Activated CD4-positive, alpha-beta memory T cell treated with anti-CD3 and anti-CD28 coated beads, Interleukin-2, amount 10 ng/mL, durations not matched to agents 7 days and 5 days (primary cell): ENCODE data around the gene SLC24A3. TPM values are rescaled to one million over a fixed set of nuclear protein-coding genes. Genes with fewer than 3 reads are reported as not detected.

Experiments used
- CTCF ChIA-PET: fragments of 350-600 bp; sonication (Branson Sonifier 250); formaldehyde crosslinking; loops from one replicate; lab custom pipeline; 2021; ENCODE audit warnings: antibody characterized with exemption, inconsistent platforms; lab: Charles Lee
- POLR2A ChIA-PET: fragments of 350-600 bp; sonication (Branson Sonifier 250); formaldehyde crosslinking; loops from one replicate; lab custom pipeline; 2021; ENCODE audit warnings: antibody characterized with exemption; lab: Charles Lee
- DNase-seq: peaks from one replicate; pipeline ENCODE4 v3.0.0-alpha.2; 2020
- H3K27ac Mint-ChIP-seq: one replicate; pipeline ENCODE4 v1.8.0; 2021; ENCODE audit warnings: mild to moderate bottlenecking, mixed read lengths
- H3K27me3 Mint-ChIP-seq: one replicate; pipeline ENCODE4 v1.8.0; 2021; ENCODE audit warnings: mixed read lengths
- H3K36me3 Mint-ChIP-seq: one replicate; pipeline ENCODE4 v1.8.0; 2021; ENCODE audit warnings: low read depth, mixed read lengths
- H3K4me1 Mint-ChIP-seq: one replicate; pipeline ENCODE4 v1.8.0; 2021; ENCODE audit warnings: mixed read lengths
- H3K4me3 Mint-ChIP-seq: one replicate; pipeline ENCODE4 v1.8.0; 2021; ENCODE audit warnings: mild to moderate bottlenecking, mixed read lengths
- H3K9me3 Mint-ChIP-seq: one replicate; pipeline ENCODE4 v1.8.0; 2021; ENCODE audit warnings: mixed read lengths
- total RNA-seq, 2 experiments: library from RNA; stranded (reverse); gene quantifications; one replicate each; pipeline ENCODE4 v1.2.3, GENCODE V29; 2021

The SLC24A3 gene
- total RNA-seq, 2 experiments from 2014 or later = not detected

DNA sequence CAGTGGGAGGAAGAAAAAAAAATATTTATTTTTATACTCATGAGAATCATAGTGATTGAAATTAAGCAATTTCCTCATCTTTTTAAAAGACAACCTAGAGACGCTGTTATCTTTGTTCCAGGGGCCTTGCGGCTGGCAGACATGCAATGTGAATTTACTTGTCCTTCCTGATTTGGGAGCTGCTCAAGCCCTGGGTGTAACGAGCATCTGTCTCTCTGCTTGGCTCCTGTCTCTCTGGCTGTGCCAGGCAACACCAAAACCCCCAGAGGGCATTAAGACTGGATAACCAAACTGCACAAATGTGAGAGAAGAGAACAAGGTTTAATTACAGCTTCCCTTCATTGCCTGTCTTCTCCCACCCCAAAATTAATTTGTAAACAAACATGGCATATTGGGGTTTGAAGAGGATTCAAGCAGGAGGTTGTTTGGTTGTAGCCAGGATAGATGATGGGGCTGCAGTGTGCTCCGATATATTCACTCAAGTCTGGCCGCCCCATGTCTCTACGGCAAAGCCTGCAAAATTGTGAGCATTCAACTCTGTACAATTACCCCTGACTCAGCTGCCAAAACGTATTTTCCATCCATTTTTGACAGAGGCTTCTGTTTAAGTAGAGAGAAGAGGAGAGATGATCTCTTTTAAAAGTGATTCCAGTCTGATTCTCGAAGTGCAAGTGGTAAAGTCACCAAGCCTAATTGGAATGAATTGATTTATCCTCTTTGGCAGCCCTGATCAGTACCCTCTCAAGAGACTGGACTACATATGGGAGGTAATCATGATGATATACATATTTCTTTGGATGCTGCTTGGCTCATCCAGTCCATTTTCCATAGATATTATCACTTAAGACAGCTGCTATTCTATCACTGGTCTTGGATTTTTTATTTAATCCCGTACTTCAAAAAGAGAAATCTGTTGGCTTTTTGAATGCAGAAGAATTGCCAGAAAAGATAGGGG lies 170.2 kb downstream of the SLC24A3 start:
- CTCF ChIA-PET = no interaction called here

DNA sequence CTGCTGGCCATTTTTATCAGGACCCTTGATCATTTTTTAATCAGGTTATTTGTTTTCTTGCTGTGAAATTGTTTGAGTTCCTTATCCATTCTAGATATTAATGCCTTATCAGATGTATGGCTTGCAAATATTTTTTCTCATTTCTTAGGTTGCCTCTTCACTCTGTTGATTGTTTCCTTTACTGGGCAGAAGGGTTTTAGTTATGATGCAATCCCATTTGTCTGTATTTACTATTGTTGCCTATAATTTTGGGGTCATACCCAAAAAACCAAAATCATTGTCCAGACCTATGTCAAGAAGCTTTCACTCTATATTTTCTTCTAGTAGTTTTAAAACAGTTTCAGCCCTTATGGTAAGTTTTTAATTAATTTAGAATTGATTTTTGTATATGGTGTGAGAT lies 172.5 kb downstream of the SLC24A3 start:
- DNase-seq = no peak
- H3K27ac Mint-ChIP-seq = no peak overlapping the region
- H3K4me3 Mint-ChIP-seq = no peak overlapping the region
- ChIA-PET CTCF (no interaction called here), POLR2A (no interaction called here)
- H3K27me3 Mint-ChIP-seq = no peaks in the 10 kb centered on the region
- no peaks in the 10 kb centered on the region for H3K36me3 Mint-ChIP-seq
- H3K4me1 Mint-ChIP-seq = no peaks in the 10 kb centered on the region
- no peaks in the 10 kb centered on the region for H3K9me3 Mint-ChIP-seq

More for the DNA sequence above, 170.2 kb downstream of the SLC24A3 start:
- DNase-seq = no peak
- Mint-ChIP-seq H3K4me3 (no peak overlapping the region), H3K27me3 (no peaks in the 10 kb centered on the region), H3K4me1 (no peaks in the 10 kb centered on the region), H3K36me3 (no peaks in the 10 kb centered on the region), H3K27ac (no peak overlapping the region), H3K9me3 (no peaks in the 10 kb centered on the region)
- POLR2A ChIA-PET = no interaction called here

DNA sequence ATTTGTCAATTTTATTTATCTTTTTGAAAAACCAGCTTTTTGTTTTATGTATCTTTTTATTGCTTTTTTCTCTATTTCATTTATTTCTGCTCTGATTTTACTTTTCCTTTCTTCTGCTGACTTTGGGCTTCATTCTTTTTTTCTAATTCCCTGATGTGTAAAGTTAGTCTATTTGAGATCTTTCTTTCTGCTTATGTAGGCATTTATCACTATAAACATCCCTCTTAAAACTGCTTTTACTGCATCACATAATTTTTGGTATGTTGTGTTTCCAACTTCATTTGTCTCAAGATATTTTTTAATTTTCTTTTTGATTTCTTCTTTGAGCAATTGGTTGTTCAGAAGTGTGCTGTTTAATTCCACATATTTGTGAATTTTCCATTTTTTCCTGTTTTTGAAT lies 174.8 kb downstream of the SLC24A3 start:
- ChIA-PET POLR2A (no interaction called here), CTCF (no interaction called here)
- Mint-ChIP-seq H3K27me3 (no peaks in the 10 kb centered on the region), H3K27ac (no peak overlapping the region), H3K9me3 (no peaks in the 10 kb centered on the region), H3K4me1 (no peaks in the 10 kb centered on the region), H3K36me3 (no peaks in the 10 kb centered on the region), H3K4me3 (no peak overlapping the region)
- DNase-seq = no peak

DNA sequence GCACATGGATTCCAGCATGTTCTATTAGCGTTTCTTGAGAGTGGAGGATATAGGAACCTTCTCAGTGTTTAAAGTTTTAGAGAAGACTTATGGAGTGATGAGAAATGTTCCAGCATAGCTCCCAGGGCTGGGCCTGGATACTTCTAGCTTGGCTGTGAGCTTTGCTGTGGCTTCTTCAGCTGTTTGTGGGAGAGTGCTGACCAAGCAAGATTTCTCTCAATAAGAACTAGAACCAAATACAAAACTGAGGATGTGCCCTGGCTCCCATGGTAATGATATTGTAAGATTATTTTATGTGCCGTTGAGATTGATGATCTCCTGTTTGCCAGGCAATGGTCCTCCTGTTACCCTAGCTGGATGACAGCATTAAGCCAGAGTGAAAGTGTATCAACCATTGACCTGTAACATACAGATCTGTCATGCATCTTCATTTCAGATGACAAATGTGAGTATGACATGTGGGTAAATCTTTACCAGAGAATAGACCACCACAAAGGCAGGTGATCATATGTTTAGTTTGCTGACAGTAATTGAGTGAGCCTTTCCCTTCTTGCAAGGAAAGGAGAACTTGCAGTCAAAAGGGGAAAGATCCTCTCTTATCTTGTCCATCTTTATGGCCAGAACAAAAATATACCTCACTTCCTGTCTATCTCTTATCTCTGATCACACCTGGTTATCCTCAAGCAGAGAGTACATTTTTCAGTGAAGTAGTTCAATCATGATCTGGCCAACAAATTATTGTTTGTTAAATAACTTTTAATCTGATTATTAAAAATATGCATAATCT lies 180.1 kb downstream of the SLC24A3 start:
- no peaks in the 10 kb centered on the region for H3K36me3 Mint-ChIP-seq
- DNase-seq = no peak
- no peaks in the 10 kb centered on the region for H3K27me3 Mint-ChIP-seq
- H3K4me3 Mint-ChIP-seq = no peak overlapping the region
- CTCF ChIA-PET = no interaction called here
- peaks cover 3% of the 10 kb centered on the region for H3K9me3 Mint-ChIP-seq
- POLR2A ChIA-PET = no interaction called here
- H3K4me1 Mint-ChIP-seq = no peaks in the 10 kb centered on the region
- H3K27ac Mint-ChIP-seq = no peak overlapping the region

DNA sequence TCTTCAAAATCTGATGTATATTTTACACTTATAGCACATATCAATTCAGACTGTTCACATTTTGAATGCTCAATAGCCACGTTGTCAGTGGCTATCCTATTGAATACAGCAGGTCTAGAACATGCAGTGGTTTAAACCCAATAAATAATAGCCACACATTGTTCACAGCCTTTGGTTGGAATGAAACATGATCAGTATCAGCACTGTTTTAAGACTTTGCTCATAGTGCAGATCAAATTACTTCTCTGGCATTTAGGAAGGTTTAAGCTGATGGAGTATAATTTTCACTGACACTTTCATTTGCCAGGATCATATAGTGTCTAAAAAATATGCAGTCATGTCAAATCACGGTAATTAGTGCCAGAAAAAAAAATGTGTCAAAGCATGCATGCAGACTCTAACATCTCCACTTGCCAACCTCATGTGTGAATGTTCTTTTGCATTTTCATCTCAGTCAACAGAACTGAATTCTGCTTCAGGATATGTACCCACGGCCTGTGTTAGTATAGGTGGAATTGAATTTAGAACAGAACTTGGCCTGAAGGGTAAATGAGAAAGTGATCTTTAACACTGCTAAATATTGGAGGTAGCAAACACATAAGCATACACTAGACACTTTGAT lies 184.1 kb downstream of the SLC24A3 start:
- no peak overlapping the region for H3K4me3 Mint-ChIP-seq
- CTCF ChIA-PET = no interaction called here
- H3K27me3 Mint-ChIP-seq = no peaks in the 10 kb centered on the region
- H3K36me3 Mint-ChIP-seq = no peaks in the 10 kb centered on the region
- no peak for DNase-seq
- peaks cover 19% of the 10 kb centered on the region for H3K9me3 Mint-ChIP-seq
- H3K27ac Mint-ChIP-seq = no peak overlapping the region
- H3K4me1 Mint-ChIP-seq = no peaks in the 10 kb centered on the region
- POLR2A ChIA-PET = no interaction called here

DNA sequence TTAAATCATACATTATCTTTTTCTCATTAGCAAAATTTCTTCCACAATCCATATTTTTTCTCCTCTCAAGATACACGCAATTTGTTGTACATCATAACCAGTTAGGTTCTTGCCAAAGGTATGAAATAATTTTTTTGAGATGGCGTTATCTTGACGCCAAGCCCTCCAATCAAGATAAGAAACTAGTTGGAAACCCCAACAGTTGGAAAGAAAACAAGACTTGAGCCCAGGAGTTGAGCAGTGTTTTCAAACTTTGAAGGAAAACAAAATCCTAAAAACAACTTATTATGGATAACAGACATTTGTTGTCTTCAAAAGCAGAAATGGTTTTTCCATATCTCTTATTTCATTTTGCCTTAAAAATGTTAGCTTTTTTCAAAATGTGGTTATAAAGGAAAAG lies 184.8 kb downstream of the SLC24A3 start:
- no peaks in the 10 kb centered on the region for H3K4me1 Mint-ChIP-seq
- DNase-seq = no peak
- H3K9me3 Mint-ChIP-seq = peaks cover 19% of the 10 kb centered on the region
- H3K4me3 Mint-ChIP-seq = no peak overlapping the region
- POLR2A ChIA-PET = no interaction called here
- H3K27ac Mint-ChIP-seq = no peak overlapping the region
- H3K27me3 Mint-ChIP-seq = no peaks in the 10 kb centered on the region
- no peaks in the 10 kb centered on the region for H3K36me3 Mint-ChIP-seq
- CTCF ChIA-PET = no interaction called here

DNA sequence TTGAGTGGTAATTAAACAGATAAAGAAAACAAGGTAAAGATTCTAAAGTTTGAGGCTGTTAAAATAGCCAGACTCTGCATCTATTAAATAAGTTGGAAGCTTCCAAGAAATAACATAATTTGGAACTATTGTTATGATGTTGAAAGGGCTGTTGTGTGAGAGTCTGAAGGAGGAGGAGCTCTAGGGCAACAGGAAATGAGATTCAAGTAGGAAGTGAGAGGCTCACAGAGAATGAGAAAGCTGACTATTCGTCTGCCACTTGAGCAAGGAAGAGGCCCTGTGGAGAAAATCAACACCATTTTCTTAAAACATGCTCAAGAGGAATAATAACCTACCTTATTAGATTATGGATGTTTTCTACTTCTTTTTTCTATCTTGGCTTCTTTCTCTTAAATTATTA lies 185.2 kb downstream of the SLC24A3 start:
- Mint-ChIP-seq H3K27me3 (no peaks in the 10 kb centered on the region), H3K4me1 (no peaks in the 10 kb centered on the region), H3K36me3 (no peaks in the 10 kb centered on the region), H3K4me3 (no peak overlapping the region), H3K27ac (no peak overlapping the region), H3K9me3 (peaks cover 19% of the 10 kb centered on the region)
- ChIA-PET CTCF (no interaction called here), POLR2A (no interaction called here)
- DNase-seq = no peak

DNA sequence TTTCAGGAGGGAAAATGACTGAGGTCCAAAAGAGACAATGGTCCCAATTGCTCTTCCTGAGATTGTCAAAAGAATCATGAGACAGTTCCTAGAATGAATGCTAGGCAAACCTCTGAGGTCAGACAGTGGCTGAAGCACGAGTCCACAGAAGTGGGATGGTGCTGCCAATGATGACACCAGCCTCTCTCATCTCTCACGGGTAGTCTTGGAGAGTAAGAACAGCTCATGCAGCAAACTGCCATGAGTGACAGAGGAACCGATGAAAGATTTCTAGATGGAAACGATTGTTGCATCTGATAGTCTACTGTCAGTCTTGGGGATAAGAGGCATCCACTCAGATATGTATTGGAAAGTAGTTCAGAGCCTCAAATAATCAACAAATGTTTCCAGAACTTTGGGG lies 188.7 kb downstream of the SLC24A3 start:
- POLR2A ChIA-PET = no interaction called here
- no peak overlapping the region for H3K27ac Mint-ChIP-seq
- no peaks in the 10 kb centered on the region for H3K36me3 Mint-ChIP-seq
- H3K4me3 Mint-ChIP-seq = no peak overlapping the region
- H3K27me3 Mint-ChIP-seq = no peaks in the 10 kb centered on the region
- peaks cover 16% of the 10 kb centered on the region for H3K9me3 Mint-ChIP-seq
- CTCF ChIA-PET = no interaction called here
- no peak for DNase-seq
- H3K4me1 Mint-ChIP-seq = no peaks in the 10 kb centered on the region

DNA sequence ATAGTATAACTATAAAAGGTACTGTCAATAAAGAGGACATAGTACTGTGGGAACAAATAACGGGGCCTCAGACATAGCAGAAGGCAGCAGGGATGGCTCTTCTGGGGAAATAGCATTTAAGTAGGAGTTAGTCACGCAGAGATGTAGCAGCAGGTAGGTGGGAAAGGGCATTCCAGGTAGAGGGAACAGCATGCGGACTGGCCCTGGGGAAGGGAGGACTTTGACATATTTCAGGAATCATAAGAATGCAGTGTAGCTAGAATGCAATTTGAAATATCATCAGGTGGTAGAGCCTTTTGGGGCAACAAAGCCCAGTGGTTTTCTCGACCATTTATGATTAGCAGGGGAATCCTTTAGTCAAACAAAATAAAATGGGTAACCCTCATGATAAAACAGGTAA lies 191.1 kb downstream of the SLC24A3 start:
- ChIA-PET POLR2A (no interaction called here), CTCF (no interaction called here)
- Mint-ChIP-seq H3K4me1 (no peaks in the 10 kb centered on the region), H3K4me3 (no peak overlapping the region), H3K27me3 (no peaks in the 10 kb centered on the region), H3K27ac (no peak overlapping the region), H3K36me3 (no peaks in the 10 kb centered on the region), H3K9me3 (peaks cover 16% of the 10 kb centered on the region)
- DNase-seq = no peak

DNA sequence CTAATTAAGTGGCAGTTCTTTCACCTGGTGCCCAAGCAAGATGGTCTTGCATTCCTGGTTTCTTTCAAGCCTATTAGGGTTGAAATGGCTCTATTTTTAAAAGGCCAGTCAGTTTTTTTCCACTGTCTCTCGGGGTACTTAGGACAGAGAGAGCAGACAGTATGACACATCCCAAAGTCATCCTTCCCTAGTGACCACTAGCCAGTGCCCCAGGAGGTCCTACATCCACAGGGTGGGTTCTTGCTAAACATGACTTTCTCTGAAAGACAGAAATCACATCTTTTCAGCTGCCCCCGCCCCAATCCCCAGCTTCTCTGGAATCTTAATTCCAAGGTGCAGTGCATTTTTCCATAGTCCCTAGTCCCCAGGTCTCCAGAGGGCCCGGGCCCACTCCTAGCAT lies 192.4 kb downstream of the SLC24A3 start:
- H3K4me1 Mint-ChIP-seq = no peaks in the 10 kb centered on the region
- H3K9me3 Mint-ChIP-seq = peaks cover 10% of the 10 kb centered on the region
- POLR2A ChIA-PET = no interaction called here
- H3K36me3 Mint-ChIP-seq = no peaks in the 10 kb centered on the region
- CTCF ChIA-PET = no interaction called here
- H3K27ac Mint-ChIP-seq = no peak overlapping the region
- no peaks in the 10 kb centered on the region for H3K27me3 Mint-ChIP-seq
- DNase-seq = no peak
- H3K4me3 Mint-ChIP-seq = no peak overlapping the region

DNA sequence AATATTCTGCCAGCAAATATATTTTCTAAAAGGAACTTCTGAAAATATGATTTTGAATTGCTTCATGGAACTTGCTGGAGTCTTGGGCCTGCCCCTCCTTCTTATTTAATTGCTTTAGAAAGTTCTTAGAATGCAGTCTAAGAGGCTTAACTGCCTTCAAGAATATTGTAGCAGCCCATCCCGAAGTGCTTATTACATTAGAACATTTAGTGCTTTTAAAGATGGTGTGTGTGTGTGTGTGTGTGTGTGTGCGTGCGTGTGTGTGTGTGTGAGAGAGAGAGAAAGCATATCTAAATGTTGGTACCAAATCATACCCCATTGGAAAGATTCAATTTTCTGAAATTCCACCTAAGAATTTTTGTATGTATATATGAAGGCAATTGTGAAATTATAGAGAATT lies 193.5 kb downstream of the SLC24A3 start:
- Mint-ChIP-seq H3K4me1 (no peaks in the 10 kb centered on the region), H3K36me3 (no peaks in the 10 kb centered on the region), H3K27ac (no peak overlapping the region), H3K27me3 (no peaks in the 10 kb centered on the region), H3K9me3 (peaks cover 4% of the 10 kb centered on the region), H3K4me3 (no peak overlapping the region)
- CTCF ChIA-PET = no interaction called here
- POLR2A ChIA-PET = no interaction called here
- no peak for DNase-seq

DNA sequence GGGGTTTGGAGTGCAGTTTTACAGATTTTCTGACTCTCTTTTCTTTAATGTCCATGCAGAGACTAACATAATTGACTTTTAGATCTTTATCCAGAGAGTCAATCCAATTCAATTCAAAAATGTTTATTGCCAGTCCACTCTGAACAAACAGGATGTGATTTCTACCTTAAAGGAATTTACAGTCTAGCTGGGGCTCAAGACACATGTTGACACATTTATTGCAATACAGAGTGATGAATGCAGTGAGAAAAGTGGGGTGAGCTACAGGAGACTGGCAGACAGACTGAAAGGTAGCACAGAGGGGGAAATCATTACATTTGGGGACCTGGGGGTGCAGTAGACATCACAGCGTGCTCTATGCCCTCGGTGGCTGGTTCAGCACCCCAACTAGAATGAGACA lies 193.9 kb downstream of the SLC24A3 start:
- CTCF ChIA-PET = no interaction called here
- H3K4me1 Mint-ChIP-seq = no peaks in the 10 kb centered on the region
- no peak for DNase-seq
- H3K27me3 Mint-ChIP-seq = no peaks in the 10 kb centered on the region
- no peak overlapping the region for H3K27ac Mint-ChIP-seq
- POLR2A ChIA-PET = no interaction called here
- H3K36me3 Mint-ChIP-seq = no peaks in the 10 kb centered on the region
- H3K9me3 Mint-ChIP-seq = peaks cover 4% of the 10 kb centered on the region
- H3K4me3 Mint-ChIP-seq = no peak overlapping the region

DNA sequence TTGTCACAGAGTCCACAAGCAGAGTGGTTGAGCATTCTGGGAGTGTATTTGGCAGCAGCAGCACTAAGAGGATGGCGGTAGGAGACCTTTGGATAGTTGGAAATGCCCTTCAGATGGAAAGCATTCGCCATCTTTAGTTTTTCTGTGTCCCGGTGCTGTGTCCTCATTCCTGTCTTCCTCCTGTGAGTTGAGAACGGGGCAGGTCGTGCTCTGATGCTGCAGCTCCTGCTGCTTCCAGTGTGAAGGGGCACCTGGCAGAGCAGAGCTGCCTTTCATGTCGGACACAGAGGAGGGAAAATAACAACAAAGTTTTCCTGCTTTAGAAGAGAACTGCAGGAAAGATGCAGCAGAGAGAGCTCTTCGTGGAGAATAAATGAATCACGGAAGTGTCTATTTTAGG lies 194.8 kb downstream of the SLC24A3 start:
- POLR2A ChIA-PET = no interaction called here
- H3K4me3 Mint-ChIP-seq = no peak overlapping the region

More for the DNA sequence above, 194.8 kb downstream of the SLC24A3 start:
- Mint-ChIP-seq H3K27ac (no peak overlapping the region), H3K9me3 (peaks cover 4% of the 10 kb centered on the region), H3K4me1 (no peaks in the 10 kb centered on the region), H3K27me3 (no peaks in the 10 kb centered on the region), H3K36me3 (no peaks in the 10 kb centered on the region)
- CTCF ChIA-PET = no interaction called here
- DNase-seq = no peak
